Neural cell (in vitro differentiated cells): ENCODE results near the gene TDRKH. TPM values are rescaled to one million over a fixed set of nuclear protein-coding genes. Genes with fewer than 3 reads are reported as not detected.

Source experiments
- H2AFZ ChIP-seq: fragments of 200-600, 300-800 bp; sonication (generic), shearing (Covaris generic); 2 replicates; pipeline ENCODE4 v1.6.0; 2014; ENCODE audit warnings: low read depth, mild to moderate bottlenecking, antibody characterized with exemption, low read length, moderate library complexity
- H3F3A ChIP-seq: fragments of 200-600 bp; shearing (Covaris generic); 2 replicates; pipeline ENCODE4 v1.6.1; 2016; ENCODE audit warnings: mild to moderate bottlenecking, moderate library complexity, mixed read lengths, antibody characterized with exemption, low read length; ENCODE audit not compliant: insufficient read depth, poor library complexity, severe bottlenecking
- H3K27ac ChIP-seq: fragments of 200-600, 300-800 bp; sonication (generic), shearing (Covaris generic); 2 replicates; pipeline ENCODE4 v1.5.1; 2014; ENCODE audit warnings: mild to moderate bottlenecking, low read length, moderate library complexity
- H3K27me3 ChIP-seq: fragments of 300-800, 200-600 bp; sonication (generic), shearing (Covaris generic); 2 replicates; pipeline ENCODE4 v1.6.0; 2014; ENCODE audit warnings: mild to moderate bottlenecking, low read depth, low read length, moderate library complexity; ENCODE audit not compliant: insufficient read depth
- H3K36me3 ChIP-seq: fragments of 300-800, 200-600 bp; sonication (generic), shearing (Covaris generic); 2 replicates; pipeline ENCODE4 v1.5.1; 2014; ENCODE audit warnings: mild to moderate bottlenecking, antibody characterized with exemption, low read length, moderate library complexity; ENCODE audit not compliant: insufficient read depth
- H3K4me2 ChIP-seq: fragments of 300-800, 200-600 bp; sonication (generic), shearing (Covaris generic); 2 replicates; pipeline ENCODE4 v1.6.0; 2014; ENCODE audit warnings: mild to moderate bottlenecking, low read length
- H3K4me3 ChIP-seq: fragments of 300-800, 200-600 bp; sonication (generic), shearing (Covaris generic); 2 replicates; pipeline ENCODE4 v1.5.1; 2014; ENCODE audit warnings: mild to moderate bottlenecking, low read length, moderate library complexity
- H3K79me2 ChIP-seq: fragments of 200-600 bp; shearing (Covaris generic); replicated peaks from 2 replicates; pipeline ENCODE4 v1.6.0; 2014; ENCODE audit warnings: mild to moderate bottlenecking, low read length, moderate library complexity; ENCODE audit not compliant: insufficient read depth
- H3K9ac ChIP-seq: fragments of 300-800, 200-600 bp; sonication (generic), shearing (Covaris generic); 2 replicates; pipeline ENCODE4 v1.6.1; 2016; ENCODE audit warnings: mild to moderate bottlenecking, low read length, mixed read lengths
- H3K9me2 ChIP-seq: fragments of 200-600 bp; shearing (Covaris generic); 2 replicates; pipeline ENCODE4 v1.6.1; 2016; ENCODE audit warnings: mild to moderate bottlenecking, low read length, mixed read lengths; ENCODE audit not compliant: insufficient read depth
- H3K9me3 ChIP-seq: fragments of 200-600, 300-800 bp; sonication (generic), shearing (Covaris generic); 2 replicates; pipeline ENCODE4 v1.6.1; 2016; ENCODE audit warnings: mild to moderate bottlenecking, mixed run types, low read length, moderate library complexity, mixed read lengths
- H4K20me1 ChIP-seq: fragments of 200-600 bp; shearing (Covaris generic); 2 replicates; pipeline ENCODE4 v1.6.1; 2016; ENCODE audit warnings: mild to moderate bottlenecking, mixed run types; ENCODE audit not compliant: insufficient read depth
- EP300 ChIP-seq: fragments of 450-650 bp; conservative IDR thresholded peaks from 2 replicates; pipeline ENCODE4 v1.6.1; 2014; ENCODE audit warnings: antibody characterized with exemption, mild to moderate bottlenecking, moderate library complexity; ENCODE audit not compliant: poor library complexity, severe bottlenecking
- EZH2 ChIP-seq: fragments of 200-600, 300-800 bp; shearing (Covaris generic), sonication (generic); IDR thresholded peaks from 2 replicates; pipeline ENCODE4 v1.6.1; 2014; ENCODE audit warnings: antibody characterized with exemption, low read length, borderline replicate concordance, mild to moderate bottlenecking; ENCODE audit not compliant: insufficient read depth, poor library complexity, severe bottlenecking
- MXI1 ChIP-seq: fragments of 450-650 bp; conservative IDR thresholded peaks from 2 replicates; pipeline ENCODE4 v1.6.1; 2014; ENCODE audit warnings: antibody characterized with exemption, mild to moderate bottlenecking; ENCODE audit not compliant: poor library complexity, severe bottlenecking
- POLR2AphosphoS5 ChIP-seq: IDR thresholded peaks from 2 replicates; pipeline ENCODE4 v1.6.1; 2012
- RAD21 ChIP-seq: fragments of 450-650 bp; conservative IDR thresholded peaks from 2 replicates; pipeline ENCODE4 v1.6.1; 2014; ENCODE audit warnings: antibody characterized with exemption, mild to moderate bottlenecking, moderate library complexity
- SMC3 ChIP-seq: fragments of 450-650 bp; conservative IDR thresholded peaks from 2 replicates; pipeline ENCODE4 v1.6.1; 2014; ENCODE audit warnings: antibody characterized with exemption, mild to moderate bottlenecking, moderate library complexity; ENCODE audit not compliant: poor library complexity
- TAF1 ChIP-seq: IDR thresholded peaks from 2 replicates; pipeline ENCODE4 v1.6.1; 2012; ENCODE audit warnings: low read depth
- polyA plus RNA-seq: library from polyadenylated mRNA; depleted of rRNA; stranded (reverse); fragments of >200 nt; gene quantifications from 2 replicates; pipeline ENCODE4 v1.2.3, GENCODE V29; 2014
- TF ChIP-seq, protein P1 (sequence below): IDR thresholded peaks from 2 replicates; pipeline ENCODE4 v1.6.1; 2012; ENCODE audit warnings: borderline replicate concordance
- TF ChIP-seq, protein P2 (sequence below): fragments of 450-650 bp; IDR thresholded peaks from 2 replicates; pipeline ENCODE4 v1.5.1; 2014; ENCODE audit warnings: antibody characterized with exemption, mild to moderate bottlenecking, moderate library complexity; ENCODE audit not compliant: poor library complexity, severe bottlenecking

The TDRKH gene
- polyA plus RNA-seq, 1 donor from 2014 or later = 19.5 TPM

DNA sequence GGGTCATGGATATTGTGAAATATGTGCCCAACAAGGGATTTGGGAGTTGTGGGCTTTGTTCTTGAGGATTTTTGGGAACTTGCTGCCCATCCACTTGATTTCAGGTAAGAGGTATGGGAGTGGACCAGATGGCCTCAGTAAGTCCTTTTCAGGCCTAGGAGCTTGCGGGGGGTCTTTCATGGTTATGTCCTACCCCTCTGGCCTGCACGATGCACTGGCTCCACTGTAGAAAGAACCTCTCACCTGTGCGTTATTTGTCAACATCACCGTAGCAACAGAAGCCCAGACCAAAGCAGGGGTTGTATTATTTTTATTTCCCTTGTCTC is 60.4 kb downstream of the TDRKH start:
- Histone ChIP-seq H3K4me3 (no peak overlapping the region), H2AFZ (no peak overlapping the region), H3K79me2 (no peaks in the 10 kb centered on the region), H3K9me2 (no peaks in the 10 kb centered on the region), H4K20me1 (no peaks in the 10 kb centered on the region), H3K9ac (no peak overlapping the region), H3F3A (no peaks in the 10 kb centered on the region), H3K4me2 (no peak overlapping the region), H3K27ac (no peak overlapping the region), H3K9me3 (no peaks in the 10 kb centered on the region), H3K36me3 (no peaks in the 10 kb centered on the region), H3K27me3 (no peaks in the 10 kb centered on the region)
- TF ChIP-seq EZH2 (no peak), EP300 (no peak), RAD21 (no peak), SMC3 (no peak), POLR2AphosphoS5 (no peak)
- TF ChIP-seq, protein P1, sequence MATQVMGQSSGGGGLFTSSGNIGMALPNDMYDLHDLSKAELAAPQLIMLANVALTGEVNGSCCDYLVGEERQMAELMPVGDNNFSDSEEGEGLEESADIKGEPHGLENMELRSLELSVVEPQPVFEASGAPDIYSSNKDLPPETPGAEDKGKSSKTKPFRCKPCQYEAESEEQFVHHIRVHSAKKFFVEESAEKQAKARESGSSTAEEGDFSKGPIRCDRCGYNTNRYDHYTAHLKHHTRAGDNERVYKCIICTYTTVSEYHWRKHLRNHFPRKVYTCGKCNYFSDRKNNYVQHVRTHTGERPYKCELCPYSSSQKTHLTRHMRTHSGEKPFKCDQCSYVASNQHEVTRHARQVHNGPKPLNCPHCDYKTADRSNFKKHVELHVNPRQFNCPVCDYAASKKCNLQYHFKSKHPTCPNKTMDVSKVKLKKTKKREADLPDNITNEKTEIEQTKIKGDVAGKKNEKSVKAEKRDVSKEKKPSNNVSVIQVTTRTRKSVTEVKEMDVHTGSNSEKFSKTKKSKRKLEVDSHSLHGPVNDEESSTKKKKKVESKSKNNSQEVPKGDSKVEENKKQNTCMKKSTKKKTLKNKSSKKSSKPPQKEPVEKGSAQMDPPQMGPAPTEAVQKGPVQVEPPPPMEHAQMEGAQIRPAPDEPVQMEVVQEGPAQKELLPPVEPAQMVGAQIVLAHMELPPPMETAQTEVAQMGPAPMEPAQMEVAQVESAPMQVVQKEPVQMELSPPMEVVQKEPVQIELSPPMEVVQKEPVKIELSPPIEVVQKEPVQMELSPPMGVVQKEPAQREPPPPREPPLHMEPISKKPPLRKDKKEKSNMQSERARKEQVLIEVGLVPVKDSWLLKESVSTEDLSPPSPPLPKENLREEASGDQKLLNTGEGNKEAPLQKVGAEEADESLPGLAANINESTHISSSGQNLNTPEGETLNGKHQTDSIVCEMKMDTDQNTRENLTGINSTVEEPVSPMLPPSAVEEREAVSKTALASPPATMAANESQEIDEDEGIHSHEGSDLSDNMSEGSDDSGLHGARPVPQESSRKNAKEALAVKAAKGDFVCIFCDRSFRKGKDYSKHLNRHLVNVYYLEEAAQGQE = no peak

DNA sequence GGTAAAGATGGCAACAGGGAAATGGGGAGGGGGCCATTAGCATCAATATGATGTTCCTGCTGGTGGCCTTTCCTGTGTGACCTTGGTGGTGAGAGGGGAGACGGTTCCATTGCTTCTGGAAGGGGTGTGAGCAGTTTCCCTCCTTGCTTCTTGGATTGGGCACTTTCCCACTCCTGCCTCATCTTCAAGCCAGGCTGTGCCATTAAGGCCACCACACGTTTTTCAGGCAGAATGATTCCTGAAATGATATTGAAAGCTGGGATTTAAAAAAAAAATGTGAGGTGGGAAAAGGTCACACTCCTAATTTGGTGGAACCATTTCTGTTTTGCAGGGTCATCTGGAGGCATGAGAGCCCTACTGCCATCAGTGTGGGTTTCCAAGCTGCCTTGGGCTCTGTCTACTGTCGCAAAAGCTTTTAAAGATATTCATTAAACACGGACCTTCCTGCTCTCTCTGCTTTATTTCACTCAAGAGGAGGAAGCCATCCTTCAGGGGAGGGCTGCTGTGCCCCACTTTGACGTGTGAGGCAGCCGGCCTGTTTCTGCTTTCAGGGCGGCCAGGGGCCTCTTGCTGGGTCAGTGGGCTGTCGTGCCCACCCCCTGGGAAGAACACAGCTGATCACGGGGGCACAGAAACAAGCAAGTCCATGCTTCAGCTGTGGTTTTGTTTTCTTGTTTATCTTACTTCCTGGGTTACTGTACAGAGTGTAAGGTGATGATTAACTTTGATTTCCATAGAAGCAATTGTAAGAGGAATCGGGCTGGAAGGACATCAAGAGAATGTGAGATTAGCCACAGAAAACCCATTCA is 60.9 kb downstream of the TDRKH start:
- H3K4me3 ChIP-seq = no peak overlapping the region
- no peaks in the 10 kb centered on the region for H4K20me1 ChIP-seq
- TF ChIP-seq RAD21 (no peak), EP300 (no peak), POLR2AphosphoS5 (no peak), TAF1 (no peak), MXI1 (no peak), EZH2 (no peak), SMC3 (no peak)
- TF ChIP-seq, protein P2, sequence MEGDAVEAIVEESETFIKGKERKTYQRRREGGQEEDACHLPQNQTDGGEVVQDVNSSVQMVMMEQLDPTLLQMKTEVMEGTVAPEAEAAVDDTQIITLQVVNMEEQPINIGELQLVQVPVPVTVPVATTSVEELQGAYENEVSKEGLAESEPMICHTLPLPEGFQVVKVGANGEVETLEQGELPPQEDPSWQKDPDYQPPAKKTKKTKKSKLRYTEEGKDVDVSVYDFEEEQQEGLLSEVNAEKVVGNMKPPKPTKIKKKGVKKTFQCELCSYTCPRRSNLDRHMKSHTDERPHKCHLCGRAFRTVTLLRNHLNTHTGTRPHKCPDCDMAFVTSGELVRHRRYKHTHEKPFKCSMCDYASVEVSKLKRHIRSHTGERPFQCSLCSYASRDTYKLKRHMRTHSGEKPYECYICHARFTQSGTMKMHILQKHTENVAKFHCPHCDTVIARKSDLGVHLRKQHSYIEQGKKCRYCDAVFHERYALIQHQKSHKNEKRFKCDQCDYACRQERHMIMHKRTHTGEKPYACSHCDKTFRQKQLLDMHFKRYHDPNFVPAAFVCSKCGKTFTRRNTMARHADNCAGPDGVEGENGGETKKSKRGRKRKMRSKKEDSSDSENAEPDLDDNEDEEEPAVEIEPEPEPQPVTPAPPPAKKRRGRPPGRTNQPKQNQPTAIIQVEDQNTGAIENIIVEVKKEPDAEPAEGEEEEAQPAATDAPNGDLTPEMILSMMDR = no peak
- TF ChIP-seq, protein P1 = no peak
- H3K9ac ChIP-seq = no peak overlapping the region
- no peaks in the 10 kb centered on the region for H3K9me2 ChIP-seq
- no peaks in the 10 kb centered on the region for H3K27me3 ChIP-seq
- H3K4me2 ChIP-seq = no peak overlapping the region
- H3K79me2 ChIP-seq = no peaks in the 10 kb centered on the region
- no peaks in the 10 kb centered on the region for H3K9me3 ChIP-seq
- no peak overlapping the region for H3K27ac ChIP-seq
- H2AFZ ChIP-seq = no peak overlapping the region
- no peaks in the 10 kb centered on the region for H3F3A ChIP-seq
- no peaks in the 10 kb centered on the region for H3K36me3 ChIP-seq
